ENCODE results near the gene FZD1. TPM values are rescaled to one million over a fixed set of nuclear protein-coding genes. Genes with fewer than 3 reads are reported as not detected.

The FZD1 gene
- total and polyA plus RNA-seq, 2 of the 13 experiments (the other 11 are each of a cell fraction or from before 2014, with no cell fraction given): 0.22 to 0.80 TPM

- Histone ChIP-seq H3K79me2 (ENCODE audit: insufficient read depth, low read length) (no peaks in the 10 kb centered on the region), H3K36me3 (replicated peaks in 1 of 2; ENCODE audit: control insufficient read depth in 1 of 2, insufficient read depth in 2 of 2, low read length in 2 of 2) (no peaks in the 10 kb centered on the region), H3K9ac (ENCODE audit: insufficient read depth, low read depth, low read length) (no peak overlapping the region), H3K27ac (ENCODE audit: extremely low read length, insufficient read depth, low read length) (no peak overlapping the region), H3K9me3 (ENCODE audit: low read length) (no peaks in the 10 kb centered on the region), H4K20me1 (ENCODE audit: insufficient read depth, low read length) (no peaks in the 10 kb centered on the region), H3K4me1 (ENCODE audit: insufficient read depth, low read length) (no peaks in the 10 kb centered on the region), H3K4me3 (replicated peaks in 1 of 3; ENCODE audit: insufficient read depth in 1 of 3, low read depth in 2 of 3, low read length in 3 of 3) (no peak overlapping the region), H3K4me2 (ENCODE audit: low read depth, low read length) (no peak overlapping the region), H3K27me3 (ENCODE audit: control insufficient read depth in 1 of 2, insufficient read depth in 2 of 2, low read length in 2 of 2) (no peaks in the 10 kb centered on the region), H2AFZ (ENCODE audit: low read length) (no peak overlapping the region)
- CTCF ChIA-PET (ENCODE audit: low intra/inter-chr PET ratio, low total read pairs): no interaction called here
- no peak for ATAC-seq
- no peak for FAIRE-seq
- in situ Hi-C loops (cut with HindIII; ENCODE audit: extremely low pct_ligation_motif_present, low pct_unique_long_range_greater_than_20kb): no loop called here
- intact Hi-C loops (cut with micrococcal nuclease; ENCODE audit: unreplicated experiment): no loop called here
- POLR2A ChIA-PET: no interaction called here
- DNase-seq (ENCODE audit: low spot score): no peak
- no TSS peak for BruUV-seq (replicated peaks)
- TF ChIP-seq ETS1 (CRISPR knock-in tag; IDR thresholded peaks at IDR 0.05) (no peak), U2AF1 (optimal IDR thresholded peaks at IDR 0.05; ENCODE audit: low read depth, low read length) (no peak), FOSL2 (CRISPR knock-in tag; IDR thresholded peaks at IDR 0.05) (no peak), ZNF709 (CRISPR knock-in tag; IDR thresholded peaks at IDR 0.05) (no peak), ZNF615 (CRISPR knock-in tag; IDR thresholded peaks at IDR 0.05; ENCODE audit: borderline replicate concordance) (no peak), HMGXB4 (CRISPR knock-in tag; IDR thresholded peaks at IDR 0.05; ENCODE audit: borderline replicate concordance in 1 of 2, low read depth in 1 of 2) (no peak), ZNF44 (CRISPR knock-in tag; IDR thresholded peaks at IDR 0.05) (no peak), HOXA7 (CRISPR knock-in tag; IDR thresholded peaks at IDR 0.05) (no peak), AHR (CRISPR knock-in tag; IDR thresholded peaks at IDR 0.05) (no peak), ZNF574 (CRISPR knock-in tag; IDR thresholded peaks at IDR 0.05) (no peak), ZNF431 (CRISPR knock-in tag; IDR thresholded peaks at IDR 0.05; ENCODE audit: borderline replicate concordance, low read depth) (no peak), ZMYM4 (CRISPR knock-in tag; IDR thresholded peaks at IDR 0.05) (no peak), PATZ1 (CRISPR knock-in tag; IDR thresholded peaks at IDR 0.05) (no peak), GABPA (IDR thresholded peaks at IDR 0.05; ENCODE audit: low read depth, low read length) (no peak), GABPA (CRISPR knock-in tag; IDR thresholded peaks at IDR 0.05; ENCODE audit: low read depth) (no peak), ZSCAN5A (CRISPR knock-in tag; IDR thresholded peaks at IDR 0.05; ENCODE audit: borderline replicate concordance) (no peak)
- WGBS (ENCODE audit: low lambda C conversion rate): 0% methylated on average over 2 of the region's 2 CpGs
Measured at GRCh38 chr7:91248996-91249395, 15.2 kb upstream of the FZD1 start.
